ENCODE results near the gene FER.

GRCh38 chr5:109078448-109078847 lies 330.8 kb downstream of the FER start:
- TF ChIP-seq CTCF (IDR thresholded peaks at IDR 0.05; ENCODE audit: insufficient read depth, low read length, poor library complexity, severe bottlenecking), result no peak
- TF ChIP-seq EZH2phosphoT487 (conservative IDR thresholded peaks at IDR 0.05; ENCODE audit: low read length), result no peak

Measured in SU-DHL-6 (cell line).